NCI-H345 (cell line): Measurements from ENCODE around the gene GAPDHS.

ENCODE experiments used
- DNase-seq: peaks from one replicate; lab custom pipeline; 2025; lab: John Stamatoyannopoulos, UW

Gene GAPDHS

DNA sequence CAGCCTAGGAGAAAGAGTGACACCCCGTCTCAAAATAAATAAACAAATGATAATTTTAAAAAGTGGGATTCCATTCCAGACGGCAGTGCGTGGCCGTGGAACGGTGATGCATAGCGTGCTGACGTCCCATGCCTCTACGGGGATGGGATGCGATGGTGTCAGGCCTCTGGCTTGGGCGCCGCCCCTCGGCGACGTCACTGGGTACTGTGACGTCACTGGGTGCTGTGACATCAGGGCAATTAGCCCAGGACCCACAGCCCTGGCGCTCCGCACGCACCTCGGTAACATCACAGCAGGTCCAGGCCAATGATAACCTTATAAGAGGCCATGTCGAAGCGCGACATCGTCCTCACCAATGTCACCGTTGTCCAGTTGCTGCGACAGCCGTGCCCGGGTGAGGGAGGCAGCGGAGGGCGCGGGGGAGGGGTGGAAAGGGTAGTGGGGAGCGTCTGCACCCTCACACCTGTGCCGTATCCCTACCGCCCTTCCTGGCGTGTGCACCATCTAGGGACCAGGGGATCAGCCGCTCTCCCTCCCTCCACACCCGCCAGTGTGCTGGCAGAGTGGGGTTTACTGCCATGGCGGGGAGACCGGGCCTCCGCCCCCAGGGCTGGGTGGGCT is at the start of gene GAPDHS:
Gene GAPDHS (plus strand): TSS at position 256 of the 621 bp plus-strand sequence. CDS start 72 bp downstream, at position 328.
- no peak for DNase-seq

DNA sequence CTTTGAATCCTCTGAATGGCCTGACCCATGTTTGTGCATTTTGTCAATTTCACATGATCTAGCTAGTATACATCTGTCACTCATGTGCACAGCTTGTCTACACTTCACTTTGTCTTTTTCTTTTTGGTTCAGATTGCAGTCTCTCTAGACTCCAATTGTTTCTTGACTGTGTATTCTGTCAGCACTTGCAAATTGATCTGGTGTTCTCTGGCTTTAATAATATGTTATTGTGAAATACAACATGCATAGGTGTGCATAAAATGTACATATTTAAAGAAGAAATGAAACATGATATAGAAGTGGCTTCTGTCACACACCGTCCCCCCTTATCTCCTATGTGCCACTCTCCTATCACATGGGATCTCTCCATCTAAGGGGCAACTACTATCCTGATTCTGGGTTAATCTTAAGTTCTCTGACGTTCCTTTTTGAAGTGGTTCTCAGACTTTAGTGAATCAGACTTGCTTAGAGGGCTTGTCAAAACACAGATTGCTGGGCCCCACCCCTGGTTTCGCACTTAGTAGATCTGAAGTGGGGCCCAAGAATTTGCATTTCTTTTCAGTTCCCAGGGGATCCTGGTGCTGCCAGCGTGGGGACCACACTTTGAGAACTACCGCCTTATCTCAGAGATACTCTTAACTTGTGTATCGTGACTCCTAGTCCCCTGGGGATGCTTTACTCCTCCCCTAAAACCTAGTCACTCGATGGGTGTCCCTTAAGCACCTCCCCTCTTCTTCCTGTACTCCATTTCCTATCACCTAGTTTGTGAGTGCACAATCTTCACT is 48.8 kb upstream of the GAPDHS start:
- peak; percentile 27 for DNase-seq

DNA sequence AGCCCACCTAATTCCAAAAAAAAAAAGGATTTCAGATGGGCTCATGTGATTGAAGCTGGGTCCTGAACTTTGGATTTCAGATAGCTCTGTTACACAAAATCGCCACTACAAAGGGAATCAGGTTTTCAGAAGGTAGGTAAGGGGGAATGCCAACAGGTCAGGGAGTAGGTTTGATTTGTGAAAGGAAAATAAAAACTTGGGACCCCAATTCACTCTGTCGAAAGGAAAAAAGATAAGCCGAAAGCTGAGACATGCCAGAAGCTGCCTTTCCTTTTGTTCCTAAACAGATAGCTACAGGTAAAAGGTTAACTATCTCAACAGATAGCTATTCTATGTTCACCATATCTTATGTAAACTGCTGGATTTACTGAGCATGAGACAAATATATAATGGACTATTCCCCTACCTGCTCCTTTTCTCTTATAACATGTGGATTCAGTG is 47.0 kb upstream of the GAPDHS start:
- no peak for DNase-seq

DNA sequence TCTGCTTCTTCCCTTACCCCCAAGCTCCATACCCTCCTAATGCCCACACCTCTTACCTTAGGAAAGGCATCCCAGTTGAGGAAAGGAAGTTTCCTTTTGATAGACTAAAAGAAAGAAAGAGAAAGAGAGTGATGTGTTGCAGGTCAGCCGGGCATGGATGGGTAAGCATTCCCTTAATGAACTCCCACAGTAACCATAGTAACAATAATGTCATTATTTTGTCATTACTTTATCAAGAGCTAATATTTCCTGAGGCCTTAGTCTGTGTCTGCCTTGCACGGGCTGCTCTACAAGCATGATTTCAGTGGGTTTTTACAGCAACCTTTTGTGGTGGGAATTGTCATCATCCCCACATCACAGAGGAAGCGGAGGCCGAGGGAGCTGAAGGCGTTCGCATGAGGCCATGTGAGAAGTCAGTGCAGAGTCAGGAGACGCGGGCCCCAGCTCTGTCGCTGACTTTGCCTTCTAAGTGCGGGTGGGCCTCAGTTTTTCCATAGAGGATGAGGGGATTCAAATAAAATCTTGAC is 45.5 kb upstream of the GAPDHS start:
- no peak for DNase-seq

DNA sequence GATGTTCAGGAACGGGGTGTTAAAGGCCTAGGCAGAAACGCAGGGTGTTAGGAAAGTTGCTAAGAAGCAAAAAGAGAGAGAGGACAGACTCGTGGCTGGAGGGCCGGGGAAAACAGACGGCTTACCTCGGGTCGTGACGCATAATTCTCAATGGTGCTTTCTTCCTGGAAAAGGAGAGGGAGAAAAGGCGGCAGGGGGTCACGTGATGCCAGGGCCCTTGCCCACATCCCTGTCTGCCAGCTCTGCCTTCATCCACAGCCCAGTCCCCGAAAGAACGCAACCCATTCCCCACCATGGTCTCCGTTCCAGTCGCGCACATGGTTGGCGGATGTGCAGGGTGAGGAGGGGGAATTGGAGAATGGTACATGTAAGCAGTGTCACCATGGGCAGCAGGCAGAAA is 44.6 kb upstream of the GAPDHS start:
- no peak for DNase-seq

DNA sequence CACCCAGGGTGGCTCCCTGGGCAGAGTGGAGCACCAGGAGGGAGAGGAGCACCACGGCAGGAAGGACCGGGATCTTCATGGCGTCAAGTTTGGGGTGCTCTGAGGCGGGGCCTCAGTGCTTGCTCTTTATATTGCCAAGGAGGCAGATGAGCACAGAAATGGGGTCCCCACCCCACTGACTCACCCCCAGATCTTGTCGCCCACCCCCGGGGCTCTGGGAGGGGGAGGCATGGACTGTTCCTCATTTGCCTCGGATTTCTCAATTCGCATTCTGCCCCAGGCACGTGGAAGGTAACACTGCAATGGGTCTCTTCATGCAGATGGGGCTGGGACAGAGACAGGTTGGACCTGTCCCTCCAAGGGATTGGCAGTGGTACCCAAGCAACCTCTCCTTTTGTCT is 42.9 kb upstream of the GAPDHS start, which contains the start of gene KRTDAP:
Gene KRTDAP (minus strand): TSS at position 101 of the 400 bp plus-strand sequence. CDS start 22 bp downstream, at position 79.
- DNase-seq: no peak

DNA sequence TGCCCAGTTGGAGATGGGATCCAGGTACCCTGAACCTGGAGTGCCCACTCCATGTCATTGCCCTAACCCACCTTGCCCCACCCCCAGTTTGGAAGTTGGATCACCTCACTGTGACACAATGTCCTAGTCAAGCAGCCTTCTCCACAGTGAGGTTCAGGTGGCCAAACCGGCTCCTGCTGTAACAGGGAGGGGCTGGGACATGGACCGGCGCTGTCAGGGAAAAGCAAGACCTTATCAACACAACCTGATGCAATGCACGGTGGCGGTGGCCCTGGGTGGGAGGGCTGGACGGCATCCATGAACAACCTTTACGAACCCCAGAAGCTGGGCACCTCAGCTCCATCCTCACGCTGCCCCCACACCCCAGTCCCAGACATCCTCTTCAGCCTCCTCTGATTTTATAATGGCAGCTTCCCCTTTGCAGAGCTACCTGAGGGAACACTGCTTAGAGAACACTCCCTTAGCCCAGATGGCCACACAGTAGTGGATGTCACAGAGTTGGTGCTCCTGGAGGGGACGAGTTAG is 41.4 kb upstream of the GAPDHS start:
- no peak for DNase-seq

GRCh38 chr19:35493971-35494370 is 39.3 kb upstream of the GAPDHS start:
- no peak for DNase-seq

DNA sequence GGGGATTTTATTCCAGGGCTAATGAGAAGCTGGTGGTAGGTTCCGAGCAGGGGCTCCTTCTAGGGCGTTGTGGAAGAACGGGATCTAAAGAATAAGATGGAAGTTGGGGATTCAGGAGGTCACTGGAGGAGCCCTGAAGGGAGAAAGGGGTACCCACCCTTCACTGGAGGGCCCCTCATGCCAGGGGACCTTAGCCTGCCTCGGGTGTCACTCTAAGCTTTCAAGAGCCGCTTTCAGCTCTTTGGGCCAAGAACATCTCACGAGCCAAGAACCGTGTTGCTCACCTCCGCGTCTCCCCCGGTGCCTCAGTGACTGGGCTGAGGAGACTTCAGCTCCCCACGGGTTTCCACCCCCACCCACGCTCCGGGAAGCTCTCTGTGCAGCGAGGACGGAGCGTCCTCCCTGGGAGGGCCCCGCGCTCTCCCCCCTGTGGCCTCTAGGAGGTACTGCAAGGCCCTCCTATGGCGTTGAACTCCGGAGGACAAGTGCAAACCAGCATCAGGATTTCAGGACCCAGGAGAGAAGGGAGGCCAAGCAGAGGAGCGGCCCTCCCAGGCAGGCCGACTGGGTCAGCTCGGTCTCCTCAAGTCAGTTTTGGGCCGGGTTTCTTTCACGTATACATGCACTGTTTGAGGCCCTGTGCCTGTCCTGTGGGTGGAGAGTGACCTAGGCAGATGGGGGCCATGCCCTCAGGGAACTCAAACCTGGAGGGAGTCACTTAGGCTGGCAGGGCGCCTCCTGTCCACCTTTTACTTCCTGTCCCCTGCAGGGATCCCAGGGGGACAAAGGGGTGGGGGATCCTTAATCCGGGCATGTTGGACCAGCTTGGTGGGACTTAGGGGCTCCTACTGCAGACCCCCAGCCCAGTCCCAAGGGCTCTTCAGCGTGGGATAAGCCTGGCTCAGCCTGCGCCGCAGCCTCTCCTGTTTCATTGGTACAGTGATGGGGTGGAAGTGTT is 37.9 kb upstream of the GAPDHS start:
- peak; percentile 77 for DNase-seq

GRCh38 chr19:35497406-35497805 is 35.9 kb upstream of the GAPDHS start:
- DNase-seq: no peak

DNA sequence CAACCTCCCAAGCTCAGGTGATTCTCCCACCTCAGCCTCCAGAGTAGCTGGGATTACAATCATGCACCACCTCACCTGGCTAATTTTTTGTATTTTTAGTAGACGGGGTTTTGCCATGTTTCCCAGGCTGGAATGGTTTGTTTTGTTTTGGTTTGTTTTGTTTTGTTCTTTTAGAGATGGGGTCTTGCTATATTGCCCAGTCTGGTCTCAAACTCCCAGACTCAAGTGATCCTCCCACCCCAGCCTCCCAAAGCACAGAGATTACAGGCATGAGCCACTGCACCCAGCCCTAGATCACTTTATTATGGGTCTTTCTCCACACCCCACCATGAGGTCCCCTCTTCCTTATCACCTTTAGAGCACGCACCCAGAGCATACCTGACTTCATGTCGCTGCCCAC is 35.0 kb upstream of the GAPDHS start:
- DNase-seq: no peak

DNA sequence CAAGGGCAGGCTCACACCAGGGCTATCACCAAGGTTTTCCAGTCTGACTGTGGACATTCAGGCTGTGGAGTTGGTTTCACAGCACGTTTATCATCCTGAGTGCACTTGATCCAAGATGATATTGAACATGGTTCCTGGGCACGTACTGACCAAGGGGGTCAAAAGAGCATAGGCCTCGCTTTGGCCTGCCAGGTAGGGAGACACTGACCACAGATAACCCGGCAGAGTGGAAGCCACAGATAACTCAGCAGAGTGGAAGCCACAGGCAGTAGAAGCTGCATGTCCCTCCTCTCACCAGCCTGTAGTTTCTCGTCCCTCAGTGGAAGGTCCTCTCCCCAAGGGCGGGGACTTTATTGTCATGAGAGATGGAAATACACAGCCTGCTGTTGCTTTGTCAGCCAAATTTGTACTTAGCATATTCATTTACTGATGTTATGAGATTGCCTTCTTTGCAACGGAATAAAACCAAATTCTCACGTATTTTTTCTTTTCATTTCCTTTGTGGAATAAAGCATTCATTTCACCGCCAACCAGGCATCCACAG is 34.2 kb upstream of the GAPDHS start:
- no peak for DNase-seq

- DNase-seq: no peak
Measured at GRCh38 chr19:35500611-35501010, 32.6 kb upstream of the GAPDHS start.

- DNase-seq: no peak
Measured at GRCh38 chr19:35501684-35502083, 31.6 kb upstream of the GAPDHS start.

GRCh38 chr19:35502751-35503150 is 30.5 kb upstream of the GAPDHS start:
- no peak for DNase-seq

- no peak for DNase-seq
Measured at GRCh38 chr19:35506011-35506410, 27.2 kb upstream of the GAPDHS start.

DNA sequence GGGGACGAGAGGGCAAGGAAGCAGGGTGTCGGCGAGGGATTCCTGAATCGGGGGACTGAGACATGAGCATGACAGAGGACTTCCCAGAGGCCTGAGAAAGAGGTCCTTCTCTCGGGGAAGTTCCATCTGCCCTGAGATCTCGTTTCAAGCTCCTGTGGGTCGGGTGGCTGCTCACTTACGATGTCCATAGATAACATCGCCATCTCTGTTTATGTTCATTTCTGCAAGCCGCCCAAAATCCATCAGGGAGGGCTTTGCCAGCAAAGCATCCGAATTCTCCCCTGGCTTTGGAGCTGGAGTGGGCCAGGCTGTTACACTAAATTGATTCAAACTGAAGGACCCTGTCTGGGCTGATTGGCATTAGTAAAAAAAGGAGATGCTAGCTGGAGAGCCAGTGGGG is 25.7 kb upstream of the GAPDHS start:
- no peak for DNase-seq

DNA sequence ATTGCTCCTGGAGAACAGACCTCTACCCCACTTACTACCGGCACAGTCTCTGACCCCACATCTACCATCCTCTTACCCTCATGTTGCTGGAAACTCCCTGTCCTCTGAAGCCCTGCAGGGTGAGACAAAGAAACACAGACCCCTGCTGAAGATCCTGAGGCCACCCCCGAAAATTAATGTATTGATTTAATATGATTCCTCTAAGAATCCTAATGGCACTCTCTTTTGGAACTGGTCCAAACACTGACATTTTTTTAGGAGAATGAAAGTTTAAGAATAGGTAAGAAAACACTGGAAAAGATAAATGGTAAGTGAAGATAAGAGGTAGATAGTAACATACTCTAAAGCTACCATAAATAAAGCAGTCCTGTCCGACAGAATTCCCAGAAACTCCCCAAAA is 25.1 kb upstream of the GAPDHS start:
- no peak for DNase-seq

DNA sequence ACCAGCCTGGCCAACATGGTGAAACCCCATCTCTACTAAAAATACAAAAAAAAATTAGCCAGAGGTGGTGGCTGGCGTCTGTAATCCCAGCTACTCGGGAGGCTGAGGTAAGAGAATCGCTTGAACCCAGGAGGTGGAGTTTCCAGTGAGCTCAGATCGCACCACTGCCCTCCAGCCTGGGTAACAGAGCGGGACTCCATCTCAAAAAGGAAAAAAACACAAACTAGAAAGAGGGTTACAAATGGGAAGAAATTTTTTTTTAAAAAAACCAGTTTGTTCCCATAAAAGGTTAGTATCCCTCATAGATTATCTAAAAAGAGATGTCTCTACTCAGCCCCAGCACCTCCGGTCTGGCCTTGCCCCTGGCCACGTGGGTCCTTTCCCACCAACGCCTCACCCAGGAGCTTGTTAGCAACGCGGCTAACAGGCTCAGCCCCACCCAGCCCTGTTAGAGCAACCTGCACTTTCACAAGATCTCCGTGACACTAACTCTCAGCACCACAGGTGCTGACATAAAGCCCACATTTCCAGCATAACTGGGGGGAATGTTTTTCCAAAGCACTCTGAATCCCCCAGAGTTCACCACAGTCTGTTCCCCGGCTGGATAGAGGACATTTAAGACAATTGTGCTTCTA is 24.1 kb upstream of the GAPDHS start:
- peak; percentile 52 for DNase-seq

- DNase-seq: peak; percentile 88
Measured at GRCh38 chr19:35509861-35510625, 23.2 kb upstream of the GAPDHS start.
